CD14-positive monocyte (primary cell): ENCODE data around the gene CPNE2. TPM values are rescaled to one million over a fixed set of nuclear protein-coding genes. Genes with fewer than 3 reads are reported as not detected.

Experiments used
- DNase-seq, 3 donors: peaks; one replicate each; pipeline ENCODE4 v3.0.0-alpha.2; 2011 to 2022
- H2AFZ ChIP-seq: 2 replicates; pipeline ENCODE4 v1.6.0; 2012; ENCODE audit warnings: mild to moderate bottlenecking, low read depth, low read length, inconsistent platforms; ENCODE audit not compliant: insufficient read depth, poor library complexity, severe bottlenecking
- H3K27ac ChIP-seq, 2 donors: 1 replicate in 1 of 2; 2 replicates in 1 of 2; pipeline ENCODE4 v1.5.1; 2012 to 2013; ENCODE audit warnings: low read length in 2 of 2, control low read depth in 1 of 2, inconsistent platforms in 1 of 2, low read depth in 1 of 2, mild to moderate bottlenecking in 1 of 2
- H3K27me3 ChIP-seq, 2 donors: one replicate each; pipeline versions ENCODE4 v1.6.0 to v1.6.1; 2011 to 2013; ENCODE audit warnings: low read length in 2 of 2; ENCODE audit not compliant: control insufficient read depth in 2 of 2, insufficient read depth in 2 of 2
- H3K36me3 ChIP-seq, 2 donors: replicated peaks in 1 of 2; 1 replicate in 1 of 2; 2 replicates in 1 of 2; pipeline versions ENCODE4 v1.5.1 to v1.6.1; 2012 to 2013; ENCODE audit warnings: low read length in 2 of 2, control low read depth in 1 of 2, inconsistent platforms in 1 of 2, mild to moderate bottlenecking in 1 of 2; ENCODE audit not compliant: insufficient read depth in 2 of 2, control insufficient read depth in 1 of 2
- H3K4me1 ChIP-seq, 2 donors: 1 replicate in 1 of 2; 2 replicates in 1 of 2; pipeline versions ENCODE4 v1.5.1 to v1.6.1; 2012 to 2013; ENCODE audit warnings: low read length in 2 of 2, control low read depth in 1 of 2, inconsistent platforms in 1 of 2, mild to moderate bottlenecking in 1 of 2, moderate library complexity in 1 of 2; ENCODE audit not compliant: insufficient read depth in 2 of 2, control insufficient read depth in 1 of 2
- H3K4me2 ChIP-seq: replicated peaks from 2 replicates; pipeline ENCODE3; 2012; ENCODE audit warnings: low read length, moderate library complexity, mild to moderate bottlenecking; ENCODE audit not compliant: poor library complexity, severe bottlenecking; ENCODE audit errors: extremely low read depth
- H3K4me3 ChIP-seq, 3 experiments: fragments of 200-600 bp in 1 of 3; sonication (generic) in 1 of 3; replicated peaks in 1 of 3; 1 replicate in 2 of 3; 2 replicates in 1 of 3; pipeline ENCODE4 v1.5.1; 2011 to 2013; ENCODE audit warnings: low read length in 3 of 3, mild to moderate bottlenecking in 3 of 3, control low read depth in 2 of 3, low read depth in 2 of 3, inconsistent platforms in 1 of 3, moderate library complexity in 1 of 3
- H3K79me2 ChIP-seq: 2 replicates; pipeline ENCODE4 v1.6.0; 2012; ENCODE audit warnings: mild to moderate bottlenecking, control low read depth, inconsistent platforms, low read length, moderate library complexity; ENCODE audit not compliant: insufficient read depth
- H3K9ac ChIP-seq: 2 replicates; pipeline ENCODE4 v1.6.0; 2017; ENCODE audit warnings: low read length, mild to moderate bottlenecking; ENCODE audit not compliant: insufficient read depth, poor library complexity, severe bottlenecking
- H3K9me3 ChIP-seq, 2 donors: replicated peaks in 1 of 2; 1 replicate in 1 of 2; 2 replicates in 1 of 2; pipeline versions ENCODE4 v1.5.1 to v1.6.1; 2012 to 2013; ENCODE audit warnings: low read length in 2 of 2, control low read depth in 1 of 2; ENCODE audit not compliant: control insufficient read depth in 1 of 2, insufficient read depth in 1 of 2
- H4K20me1 ChIP-seq: 2 replicates; pipeline ENCODE4 v1.6.0; 2012; ENCODE audit warnings: mild to moderate bottlenecking, low read length, control low read depth, moderate library complexity; ENCODE audit not compliant: insufficient read depth
- H3K27ac Mint-ChIP-seq, 7 donors: one replicate each; pipeline ENCODE4 v1.8.0; 2020; ENCODE audit warnings: mild to moderate bottlenecking in 7 of 7, mixed read lengths in 7 of 7, moderate library complexity in 6 of 7, inconsistent platforms in 2 of 7
- H3K27me3 Mint-ChIP-seq, 3 donors: one replicate each; pipeline ENCODE4 v1.8.0; 2021 to 2022; ENCODE audit warnings: low read depth in 3 of 3, mild to moderate bottlenecking in 3 of 3, mixed read lengths in 3 of 3, moderate library complexity in 3 of 3, inconsistent platforms in 1 of 3
- H3K36me3 Mint-ChIP-seq, 2 donors: one replicate each; pipeline ENCODE4 v1.8.0; 2020; ENCODE audit warnings: mixed read lengths in 2 of 2, inconsistent platforms in 1 of 2, mild to moderate bottlenecking in 1 of 2
- H3K4me1 Mint-ChIP-seq: one replicate; pipeline ENCODE4 v1.8.0; 2020; ENCODE audit warnings: mild to moderate bottlenecking, mixed read lengths
- H3K4me3 Mint-ChIP-seq, 2 donors: one replicate each; pipeline ENCODE4 v1.8.0; 2020; ENCODE audit warnings: mild to moderate bottlenecking in 2 of 2, mixed read lengths in 2 of 2, moderate library complexity in 1 of 2
- H3K9me3 Mint-ChIP-seq, 7 donors: one replicate each; pipeline ENCODE4 v1.8.0; 2020 to 2022; ENCODE audit warnings: mixed read lengths in 7 of 7, mild to moderate bottlenecking in 6 of 7, moderate library complexity in 6 of 7, inconsistent platforms in 2 of 7
- WGBS: methylation state at CpG from one replicate; pipeline ENCODE4 v1.1.5; 2013; ENCODE audit warnings: missing lambda C conversion rate; ENCODE audit not compliant: insufficient coverage; 5-methylcytosine and 5-hydroxymethylcytosine counted together
- intact Hi-C, 2 donors: fragments of 100-400 bp; cut with micrococcal nuclease; formaldehyde crosslinking; loops; one replicate each; pipeline versions ENCODE4 v1.15.0 to v1.15.1; 2023
- polyA plus RNA-seq, 3 donors: library from polyadenylated mRNA; depleted of rRNA in 1 of 3; unstranded in 2 of 3; stranded (reverse) in 1 of 3; fragments of 300-500 nt in 2 of 3; fragments of >200 nt in 1 of 3; fragmentation: Illumina TruSeq in 2 of 3; gene quantifications; 1 replicate in 2 of 3; 2 replicates in 1 of 3; pipeline ENCODE4 v1.2.3, GENCODE V29; 2012 to 2021
- TF ChIP-seq, protein P1 (sequence below): fragments of 200-600 bp; IDR thresholded peaks from one replicate; pipeline ENCODE4 v1.8.0; 2022; ENCODE audit warnings: antibody characterized with exemption, mild to moderate bottlenecking

CPNE2 gene
- polyA plus RNA-seq, 3 donors, result 18.3 to 68.8 (median 23.9) TPM

DNA sequence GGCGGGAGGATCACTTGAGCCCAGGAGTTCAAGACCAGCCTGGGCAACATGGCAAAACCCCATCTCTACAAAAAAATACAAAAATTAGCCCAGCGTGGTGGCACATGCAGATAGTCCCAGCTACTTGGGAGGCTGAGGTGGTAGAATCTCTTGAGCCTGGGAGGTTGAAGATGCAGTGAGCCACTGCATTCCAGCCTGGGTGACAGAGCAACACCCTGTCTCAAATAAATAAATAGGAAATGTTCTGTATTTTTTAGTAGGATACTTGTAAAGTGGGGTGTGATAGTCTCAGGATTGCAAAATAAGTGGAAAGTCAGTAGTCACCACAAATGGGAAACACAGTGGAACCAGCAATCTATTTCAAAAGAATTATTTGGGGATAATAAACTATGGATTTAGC is 97.8 kb downstream of the CPNE2 start:
- no peak overlapping the region for H3K4me3 Mint-ChIP-seq
- TF ChIP-seq, protein P1, sequence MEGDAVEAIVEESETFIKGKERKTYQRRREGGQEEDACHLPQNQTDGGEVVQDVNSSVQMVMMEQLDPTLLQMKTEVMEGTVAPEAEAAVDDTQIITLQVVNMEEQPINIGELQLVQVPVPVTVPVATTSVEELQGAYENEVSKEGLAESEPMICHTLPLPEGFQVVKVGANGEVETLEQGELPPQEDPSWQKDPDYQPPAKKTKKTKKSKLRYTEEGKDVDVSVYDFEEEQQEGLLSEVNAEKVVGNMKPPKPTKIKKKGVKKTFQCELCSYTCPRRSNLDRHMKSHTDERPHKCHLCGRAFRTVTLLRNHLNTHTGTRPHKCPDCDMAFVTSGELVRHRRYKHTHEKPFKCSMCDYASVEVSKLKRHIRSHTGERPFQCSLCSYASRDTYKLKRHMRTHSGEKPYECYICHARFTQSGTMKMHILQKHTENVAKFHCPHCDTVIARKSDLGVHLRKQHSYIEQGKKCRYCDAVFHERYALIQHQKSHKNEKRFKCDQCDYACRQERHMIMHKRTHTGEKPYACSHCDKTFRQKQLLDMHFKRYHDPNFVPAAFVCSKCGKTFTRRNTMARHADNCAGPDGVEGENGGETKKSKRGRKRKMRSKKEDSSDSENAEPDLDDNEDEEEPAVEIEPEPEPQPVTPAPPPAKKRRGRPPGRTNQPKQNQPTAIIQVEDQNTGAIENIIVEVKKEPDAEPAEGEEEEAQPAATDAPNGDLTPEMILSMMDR, result no peak
- peaks cover 0 to 2% (median 0%) of the 10 kb centered on the region in 3 donors for H3K27me3 Mint-ChIP-seq
- H3K9me3 Mint-ChIP-seq, result no peaks in the 10 kb centered on the region
- WGBS, result no CpG with 5 or more reads among the region's 2 CpGs
- Histone ChIP-seq H3K79me2 (peaks cover 98% of the 10 kb centered on the region), H3K4me2 (no peak overlapping the region), H3K36me3 (no peaks in the 10 kb centered on the region), H3K9me3 (no peaks in the 10 kb centered on the region), H3K27ac (no peak overlapping the region), H3K4me3 (no peak overlapping the region), H4K20me1 (peaks cover 44% of the 10 kb centered on the region), H3K4me1 (peaks cover 19 to 20% of the 10 kb centered on the region in 2 donors), H2AFZ (no peak overlapping the region), H3K27me3 (no peaks in the 10 kb centered on the region), H3K9ac (no peak overlapping the region)
- intact Hi-C loops, result no loop called here
- peaks cover 10 to 13% of the 10 kb centered on the region in 2 donors for H3K36me3 Mint-ChIP-seq
- H3K27ac Mint-ChIP-seq, result peak overlapping the region in 2 of 7 donors; percentile 30 to 42
- no peak for DNase-seq
- peaks cover 35% of the 10 kb centered on the region for H3K4me1 Mint-ChIP-seq

DNA sequence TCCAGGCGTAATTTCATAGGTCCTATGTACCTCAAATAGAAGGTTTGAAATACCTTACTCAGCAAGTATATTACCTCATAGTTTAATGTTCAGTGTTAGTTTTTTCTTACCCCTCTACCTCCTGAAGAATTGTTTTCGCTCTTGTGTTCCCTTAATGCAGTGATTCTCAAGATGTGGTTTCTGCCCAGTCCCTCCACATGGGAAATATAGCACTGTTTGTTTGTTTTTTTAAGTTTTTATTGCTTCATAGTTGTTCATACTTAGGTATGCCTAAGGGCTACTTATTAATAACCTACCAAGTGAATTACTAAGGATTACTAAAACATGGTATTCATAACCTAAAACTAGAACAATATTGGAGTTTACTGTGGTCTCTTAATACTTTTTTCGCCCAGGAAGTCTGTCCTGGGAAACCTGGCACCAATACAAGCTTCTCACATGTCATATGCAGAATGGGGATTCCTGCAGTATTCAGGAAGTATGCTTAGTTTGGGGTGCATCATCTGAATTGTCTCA is 98.7 kb downstream of the CPNE2 start:
- no peak for DNase-seq
- Histone ChIP-seq H3K79me2 (peaks cover 97% of the 10 kb centered on the region), H3K36me3 (peaks cover 0 to 2% of the 10 kb centered on the region in 2 donors), H3K9me3 (no peaks in the 10 kb centered on the region), H4K20me1 (peaks cover 52% of the 10 kb centered on the region), H3K27me3 (no peaks in the 10 kb centered on the region), H3K27ac (no peak overlapping the region), H2AFZ (no peak overlapping the region), H3K4me2 (no peak overlapping the region), H3K9ac (no peak overlapping the region), H3K4me3 (no peak overlapping the region), H3K4me1 (peaks cover 15 to 16% of the 10 kb centered on the region in 2 donors)
- Mint-ChIP-seq H3K36me3 (peaks cover 11 to 16% of the 10 kb centered on the region in 2 donors), H3K9me3 (peaks cover 0 to under 1% (median 0%) of the 10 kb centered on the region in 7 donors), H3K4me3 (no peak overlapping the region), H3K27me3 (peaks cover 0 to 2% (median 0%) of the 10 kb centered on the region in 3 donors), H3K4me1 (peaks cover 33% of the 10 kb centered on the region), H3K27ac (no peak overlapping the region)
- TF ChIP-seq, protein P1, result no peak
- intact Hi-C loops, result no loop called here
- WGBS, result no CpG with 5 or more reads among the region's 3 CpGs
